IPS-NIHi7 (cell line): Measurements from ENCODE around the gene FHAD1.

Experiments used
- DNase-seq: peaks from one replicate; pipeline ENCODE4 v3.0.0; 2012; ENCODE audit warnings: mixed read lengths; ENCODE audit errors: extremely low spot score

FHAD1 gene

DNA sequence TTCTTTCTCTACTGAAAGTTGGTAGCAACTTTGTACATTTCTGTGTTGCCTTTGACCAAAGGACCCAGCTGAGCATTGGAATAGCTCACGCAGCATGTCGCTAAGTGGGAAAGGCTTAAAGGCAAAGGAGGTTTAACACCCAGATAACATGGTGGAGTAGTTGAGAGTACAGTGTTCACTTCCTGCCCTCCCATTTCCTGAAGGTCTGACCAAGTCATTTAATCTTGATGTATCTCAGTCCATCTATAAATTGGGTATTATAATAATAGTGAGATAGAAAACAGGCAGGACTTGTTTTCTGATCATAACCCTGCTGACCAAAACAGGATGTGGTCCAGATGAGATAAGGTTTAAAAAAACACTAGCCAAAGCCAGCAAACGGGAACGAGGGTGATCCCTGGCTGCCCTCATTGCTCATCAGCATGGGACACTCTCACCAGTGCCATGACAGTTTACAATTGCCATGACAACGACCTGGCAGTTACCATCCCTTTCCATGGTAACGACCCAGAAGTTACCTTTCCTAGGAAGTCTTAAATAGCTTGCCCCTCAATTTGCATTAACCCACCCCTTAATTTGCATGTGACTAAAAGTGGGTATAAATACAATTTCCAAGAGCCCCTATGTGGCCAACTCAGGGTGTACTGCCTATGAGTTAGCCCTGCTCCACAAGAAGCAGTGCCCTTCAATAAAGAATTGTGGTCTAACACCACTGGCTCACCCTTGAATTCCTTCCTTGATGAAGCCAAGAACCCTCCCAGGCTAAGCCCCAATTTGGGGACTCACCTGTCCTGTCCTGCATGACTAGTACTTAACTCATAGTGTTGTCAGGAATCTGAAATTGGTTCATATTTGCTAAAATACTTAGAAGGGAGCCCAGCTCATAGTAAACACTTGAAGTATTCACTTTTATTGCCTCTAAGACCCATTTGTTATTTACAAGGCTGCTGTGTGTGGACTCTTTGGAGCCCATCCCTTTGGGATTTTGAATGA, 28.4 kb upstream of the FHAD1 start:
- DNase-seq = no peak

- no peak for DNase-seq
Observed at GRCh38 chr1:15219280-15220023, 27.6 kb upstream of the FHAD1 start.

- DNase-seq = no peak
Observed at GRCh38 chr1:15220024-15220392, 27.0 kb upstream of the FHAD1 start.

- DNase-seq = no peak
Observed at GRCh38 chr1:15220825-15221431, 26.1 kb upstream of the FHAD1 start.

DNA sequence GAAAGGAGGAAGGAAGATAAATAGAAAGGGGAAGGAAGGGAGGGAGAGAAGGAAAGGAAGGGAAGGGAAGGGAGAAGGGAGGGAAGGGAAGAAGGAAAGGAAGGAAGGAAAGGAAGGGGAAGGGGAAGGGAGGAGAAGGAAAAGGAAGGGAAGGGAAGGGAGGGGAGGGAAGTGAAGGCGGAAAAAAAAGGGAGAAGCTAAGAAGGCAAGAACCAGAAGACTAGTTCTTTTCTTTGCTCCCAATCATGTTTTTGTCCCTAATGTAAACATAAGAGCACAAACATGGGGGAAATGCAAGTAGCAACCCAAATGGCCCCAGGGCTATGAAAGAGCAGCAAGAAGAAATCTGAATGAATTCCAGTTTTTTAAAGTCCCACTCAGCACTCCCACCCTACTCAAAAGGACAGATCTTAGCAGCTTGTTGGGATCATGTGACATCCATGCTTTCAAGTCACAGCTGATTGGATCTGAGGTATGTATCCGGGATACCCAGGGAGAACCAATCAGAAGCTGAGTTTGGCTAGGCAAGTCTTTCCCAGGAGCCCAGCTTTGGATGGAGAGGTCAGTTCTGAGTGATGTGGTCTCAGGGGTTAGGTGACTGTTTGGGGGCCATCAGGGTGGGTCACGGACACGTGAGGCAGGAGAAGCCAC, 24.2 kb upstream of the FHAD1 start:
- no peak for DNase-seq

DNA sequence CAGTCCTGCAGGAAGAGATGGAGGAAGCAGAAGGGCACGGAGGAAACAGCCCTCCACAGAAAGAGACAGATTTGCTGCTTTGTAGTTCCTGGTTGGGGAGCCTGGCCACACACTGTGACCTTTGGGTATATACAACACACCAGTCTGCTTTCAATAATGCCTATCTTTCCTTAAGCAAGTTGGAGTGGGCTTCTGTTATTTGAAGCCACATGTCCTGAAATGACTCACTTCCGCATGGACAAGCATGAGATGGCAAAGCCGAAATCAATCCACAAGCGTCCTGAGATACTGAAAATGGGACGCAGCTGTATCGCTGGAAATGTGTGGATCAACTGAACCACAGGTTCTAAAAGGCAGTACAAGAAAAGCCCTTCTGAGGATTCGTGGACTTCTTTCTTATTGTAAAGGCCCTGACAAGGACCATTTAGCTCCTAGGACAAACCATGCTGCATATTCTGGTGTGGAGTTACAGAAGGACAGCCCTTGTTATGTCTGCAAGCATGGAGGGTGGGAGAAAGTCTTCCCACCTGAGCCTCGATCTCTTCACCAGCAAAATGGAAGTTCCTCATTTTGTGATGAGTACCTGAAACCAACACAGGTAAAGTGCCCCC, 22.7 kb upstream of the FHAD1 start:
- DNase-seq = no peak

DNA sequence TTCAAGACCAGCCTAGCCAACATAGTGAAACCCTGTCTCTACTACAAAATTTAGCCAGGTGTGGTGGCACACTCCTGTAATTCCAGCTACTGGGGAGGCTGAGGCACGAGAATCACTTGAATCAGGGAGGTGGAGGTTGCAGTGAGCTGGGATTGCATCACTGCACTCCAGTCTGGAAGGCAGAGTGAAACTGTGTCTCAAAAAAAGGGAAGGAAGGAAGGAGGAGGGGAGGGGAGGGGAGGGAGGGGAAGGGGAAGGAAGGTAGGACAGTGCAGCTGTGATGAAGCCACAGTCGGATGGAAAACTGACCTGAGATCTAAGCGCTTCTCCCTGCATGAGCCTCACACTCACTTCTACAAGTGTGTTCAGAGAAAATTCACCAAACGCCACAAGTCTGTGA, 22.0 kb upstream of the FHAD1 start:
- DNase-seq = no peak

DNA sequence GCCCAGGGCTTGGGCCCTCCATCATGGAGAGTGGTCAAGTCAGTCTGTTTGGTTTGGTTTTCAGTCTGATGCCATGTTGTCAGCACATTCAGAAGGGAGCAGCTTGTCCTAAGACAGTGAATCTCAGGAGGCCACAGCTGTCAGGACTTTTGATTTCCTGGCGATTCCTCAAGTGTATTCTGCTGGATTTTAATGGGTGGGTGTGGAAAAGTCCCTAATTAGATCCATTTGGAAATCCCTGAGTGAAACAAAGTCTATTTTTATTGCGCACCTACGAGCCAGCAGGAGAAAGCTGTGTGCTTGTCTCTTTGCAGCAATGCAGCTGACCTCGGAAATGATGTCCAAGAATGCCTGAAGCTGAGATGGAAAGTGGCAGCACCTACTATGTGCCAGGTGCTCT, 21.6 kb upstream of the FHAD1 start:
- DNase-seq = no peak

- DNase-seq = no peak
Observed at GRCh38 chr1:15226388-15227255, 20.4 kb upstream of the FHAD1 start.

- no peak for DNase-seq
Observed at GRCh38 chr1:15229707-15230131, 17.3 kb upstream of the FHAD1 start.

- DNase-seq = no peak
Observed at GRCh38 chr1:15231714-15232201, 15.3 kb upstream of the FHAD1 start.

- no peak for DNase-seq
Observed at GRCh38 chr1:15233689-15234088, 13.3 kb upstream of the FHAD1 start.

- DNase-seq = peak; percentile 37
Observed at GRCh38 chr1:15236321-15236721, 10.7 kb upstream of the FHAD1 start.

- DNase-seq = no peak
Observed at GRCh38 chr1:15236746-15237145, 10.3 kb upstream of the FHAD1 start.

DNA sequence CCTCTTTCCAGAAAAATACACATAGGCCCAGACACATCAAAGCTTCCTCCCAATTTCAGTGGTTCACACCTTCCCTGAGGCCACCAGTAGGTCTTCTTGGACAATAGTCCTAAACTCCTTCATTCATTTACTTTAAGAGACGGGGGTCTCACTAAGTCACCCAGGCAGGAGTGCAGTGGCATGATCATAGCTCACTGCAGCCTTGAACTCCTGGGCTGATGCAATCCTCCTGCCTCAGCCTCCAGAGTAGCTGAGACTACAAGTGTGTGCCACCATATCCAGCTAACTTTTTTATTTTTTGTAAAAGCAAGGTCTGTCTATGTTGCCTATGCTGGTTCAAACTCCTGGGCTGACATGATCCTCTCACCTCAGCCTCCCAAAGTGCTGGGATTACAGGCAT, 8.2 kb upstream of the FHAD1 start:
- no peak for DNase-seq

DNA sequence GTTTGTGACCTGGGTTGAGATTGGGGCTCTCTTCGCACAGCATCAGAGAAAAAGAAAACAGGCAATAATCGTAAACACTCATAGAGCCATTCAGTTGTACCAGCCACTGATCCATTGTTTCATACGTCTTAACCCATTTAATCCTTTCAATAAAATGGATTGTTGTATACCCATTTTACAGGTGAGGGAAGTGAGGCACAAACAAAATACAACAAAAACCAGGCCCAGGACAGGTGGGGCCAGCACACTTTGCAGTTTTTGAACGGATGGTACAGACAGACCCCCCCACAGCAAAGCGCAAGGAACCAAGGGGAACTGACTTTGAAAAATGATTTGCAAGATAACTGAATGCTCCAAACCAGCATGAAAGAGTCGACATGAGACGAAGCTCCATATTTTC, 4.3 kb upstream of the FHAD1 start:
- no peak for DNase-seq

GRCh38 chr1:15243275-15244043, 3.6 kb upstream of the FHAD1 start:
- DNase-seq = no peak

GRCh38 chr1:15244813-15245212, 2.2 kb upstream of the FHAD1 start:
- no peak for DNase-seq

GRCh38 chr1:15245593-15246360, 1.2 kb upstream of the FHAD1 start:
- DNase-seq = no peak
